H1 (cell line): ENCODE data around the gene GJB1. TPM values are rescaled to one million over a fixed set of nuclear protein-coding genes. Genes with fewer than 3 reads are reported as not detected.
A peak's percentile ranks its signal among the peaks of the same experiment; 100 is the strongest.

Source experiments
- CTCF ChIA-PET: fragments of 300-600 bp; sonication (Branson Sonifier 250); formaldehyde crosslinking; loops from one replicate; lab custom pipeline; 2021; ENCODE audit not compliant: partially characterized antibody; lab: Charles Lee
- POLR2A ChIA-PET: fragments of 300-600 bp; sonication (Branson Sonifier 250); formaldehyde crosslinking; loops from one replicate; lab custom pipeline; 2021; ENCODE audit warnings: inconsistent platforms; ENCODE audit not compliant: partially characterized antibody; lab: Charles Lee
- DNase-seq, 2 experiments: peaks; one replicate each; pipeline versions ENCODE4 v3.0.0 to v3.0.0-alpha.2; 2010 to 2022; ENCODE audit warnings: low spot score in 2 of 2, low read depth in 1 of 2, mixed read lengths in 1 of 2
- FAIRE-seq: peaks from 2 replicates; lab custom pipeline; 2011; peaks lifted over from hg19 to GRCh38; lab: Jason Lieb, UNC
- H2AFZ ChIP-seq: 2 replicates; pipeline ENCODE4 v1.8.1; 2012; ENCODE audit warnings: low read length, inconsistent platforms
- H2AK5ac ChIP-seq: 2 replicates; pipeline ENCODE4 v1.6.1; 2013; ENCODE audit warnings: low read depth, low read length
- H2BK120ac ChIP-seq: replicated peaks from 2 replicates; pipeline ENCODE3; 2013; ENCODE audit warnings: low read depth, low read length, inconsistent platforms
- H2BK12ac ChIP-seq: 2 replicates; pipeline ENCODE4 v1.6.1; 2013; ENCODE audit warnings: low read depth, low read length
- H2BK15ac ChIP-seq: 2 replicates; pipeline ENCODE4 v1.6.1; 2013; ENCODE audit warnings: low read length
- H2BK20ac ChIP-seq: 2 replicates; pipeline ENCODE4 v1.6.1; 2013; ENCODE audit warnings: low read length
- H2BK5ac ChIP-seq: 2 replicates; pipeline ENCODE4 v1.6.1; 2013; ENCODE audit warnings: low read depth, low read length
- H3K14ac ChIP-seq: 2 replicates; pipeline ENCODE4 v1.6.1; 2013; ENCODE audit warnings: inconsistent platforms; ENCODE audit not compliant: insufficient read length
- H3K18ac ChIP-seq: 2 replicates; pipeline ENCODE4 v1.6.1; 2013; ENCODE audit warnings: low read length; ENCODE audit errors: extremely low read depth
- H3K23ac ChIP-seq: 2 replicates; pipeline ENCODE4 v1.6.1; 2013; ENCODE audit warnings: inconsistent platforms; ENCODE audit not compliant: insufficient read length
- H3K23me2 ChIP-seq: 2 replicates; pipeline ENCODE4 v1.6.1; 2013; ENCODE audit warnings: low read depth, low read length
- H3K27ac ChIP-seq: 2 replicates; pipeline ENCODE4 v1.6.1; 2011; ENCODE audit warnings: low read depth, low read length, inconsistent platforms
- H3K27me3 ChIP-seq, 4 experiments: replicated peaks in 1 of 4; 1 replicate in 1 of 4; 2 replicates in 3 of 4; pipeline versions ENCODE4 v1.6.1 to v1.8.1; 2011 to 2013; ENCODE audit warnings: low read length in 3 of 4, mild to moderate bottlenecking in 3 of 4, inconsistent platforms in 2 of 4, mixed read lengths in 2 of 4, moderate library complexity in 1 of 4; ENCODE audit not compliant: control insufficient read depth in 3 of 4, insufficient read depth in 3 of 4; ENCODE audit errors: extremely low read depth in 1 of 4
- H3K36me3 ChIP-seq, 4 experiments: 2 replicates each; pipeline versions ENCODE4 v1.6.1 to v1.8.1; 2011 to 2013; ENCODE audit warnings: mild to moderate bottlenecking in 4 of 4, low read length in 3 of 4, moderate library complexity in 2 of 4, control low read depth in 1 of 4, inconsistent platforms in 1 of 4; ENCODE audit not compliant: insufficient read depth in 4 of 4, control insufficient read depth in 2 of 4
- H3K4ac ChIP-seq: replicated peaks from 2 replicates; pipeline ENCODE3; 2013; ENCODE audit warnings: low read length, low read depth, mixed read lengths, inconsistent platforms; ENCODE audit not compliant: insufficient read length
- H3K4me1 ChIP-seq, 4 experiments: replicated peaks in 1 of 4; 1 replicate in 1 of 4; 2 replicates in 3 of 4; pipeline versions ENCODE4 v1.6.1 to v1.8.1; 2011 to 2013; ENCODE audit warnings: low read length in 3 of 4, inconsistent platforms in 2 of 4, mixed read lengths in 1 of 4; ENCODE audit not compliant: insufficient read depth in 4 of 4, control insufficient read depth in 3 of 4
- H3K4me2 ChIP-seq, 2 experiments: 2 replicates each; pipeline versions ENCODE4 v1.6.1 to v1.8.1; 2011 to 2013; ENCODE audit warnings: low read depth in 2 of 2, low read length in 2 of 2, control low read depth in 1 of 2, inconsistent platforms in 1 of 2, mild to moderate bottlenecking in 1 of 2; ENCODE audit not compliant: insufficient read depth in 1 of 2
- H3K4me3 ChIP-seq, 4 experiments: fragments of 200-600, 300-600 bp in 1 of 4; sonication (generic), shearing (Covaris generic), sonication (Bioruptor Twin) in 1 of 4; 2 replicates each; pipeline versions ENCODE4 v1.5.1 to v1.8.1; 2011 to 2016; ENCODE audit warnings: low read length in 4 of 4, low read depth in 3 of 4, control low read depth in 2 of 4, inconsistent platforms in 2 of 4, mild to moderate bottlenecking in 2 of 4, mixed read lengths in 1 of 4, moderate library complexity in 1 of 4; ENCODE audit not compliant: insufficient read depth in 2 of 4; ENCODE audit errors: extremely low read depth in 1 of 4
- H3K56ac ChIP-seq: replicated peaks from 2 replicates; pipeline ENCODE3; 2013; ENCODE audit warnings: low read depth, mild to moderate bottlenecking, mixed read lengths, low read length, inconsistent platforms; ENCODE audit not compliant: insufficient read length
- H3K79me1 ChIP-seq: 2 replicates; pipeline ENCODE4 v1.6.1; 2013; ENCODE audit warnings: low read depth, low read length, control low read depth
- H3K79me2 ChIP-seq, 2 experiments: 2 replicates each; pipeline versions ENCODE4 v1.6.1 to v1.8.1; 2012 to 2013; ENCODE audit warnings: low read length in 2 of 2, mild to moderate bottlenecking in 2 of 2, inconsistent platforms in 1 of 2; ENCODE audit not compliant: insufficient read depth in 2 of 2, control insufficient read depth in 1 of 2
- H3K9ac ChIP-seq, 4 experiments: replicated peaks in 1 of 4; 1 replicate in 1 of 4; 2 replicates in 3 of 4; pipeline versions ENCODE4 v1.6.1 to v1.8.1; 2011 to 2013; ENCODE audit warnings: low read depth in 3 of 4, low read length in 3 of 4, control low read depth in 2 of 4, mild to moderate bottlenecking in 2 of 4, moderate library complexity in 2 of 4, inconsistent platforms in 1 of 4; ENCODE audit errors: extremely low read depth in 1 of 4
- H3K9me3 ChIP-seq, 2 experiments: 2 replicates each; pipeline versions ENCODE4 v1.6.1 to v1.8.1; 2012 to 2013; ENCODE audit warnings: mild to moderate bottlenecking in 2 of 2, moderate library complexity in 2 of 2, control low read depth in 1 of 2, inconsistent platforms in 1 of 2, low read depth in 1 of 2, low read length in 1 of 2, mixed read lengths in 1 of 2; ENCODE audit not compliant: insufficient read depth in 2 of 2
- H4K20me1 ChIP-seq, 2 experiments: replicated peaks in 1 of 2; 2 replicates each; pipeline versions ENCODE3 to v1.8.1; 2011 to 2013; ENCODE audit warnings: inconsistent platforms in 2 of 2, low read length in 2 of 2, mild to moderate bottlenecking in 1 of 2; ENCODE audit not compliant: insufficient read depth in 2 of 2, control insufficient read depth in 1 of 2
- H4K5ac ChIP-seq: 2 replicates; pipeline ENCODE4 v1.6.1; 2013; ENCODE audit warnings: low read length, low read depth, mixed read lengths, inconsistent platforms; ENCODE audit not compliant: insufficient read length
- H4K8ac ChIP-seq: 2 replicates; pipeline ENCODE4 v1.8.0; 2013; ENCODE audit warnings: mild to moderate bottlenecking, moderate library complexity, low read length, inconsistent platforms; ENCODE audit not compliant: insufficient read depth; ENCODE audit errors: extremely low read depth
- H4K91ac ChIP-seq: replicated peaks from 2 replicates; pipeline ENCODE3; 2013; ENCODE audit warnings: low read length, mixed read lengths, inconsistent platforms; ENCODE audit not compliant: insufficient read length
- CEBPB ChIP-seq: IDR thresholded peaks from 2 replicates; pipeline ENCODE4 v1.6.1; 2012; ENCODE audit warnings: low read depth, low read length
- CTBP2 ChIP-seq: IDR thresholded peaks from 2 replicates; pipeline ENCODE4 v1.7.0; 2011; ENCODE audit warnings: borderline replicate concordance, mild to moderate bottlenecking, moderate library complexity, mixed read lengths, low read length; ENCODE audit not compliant: insufficient read depth, insufficient read length
- HDAC2 ChIP-seq, 2 experiments: fragments of 300-600 bp in 1 of 2; sonication (generic) in 1 of 2; IDR thresholded peaks; 2 replicates each; pipeline ENCODE4 v1.6.1; 2011 to 2012; ENCODE audit warnings: low read depth in 2 of 2, low read length in 2 of 2, mild to moderate bottlenecking in 2 of 2, moderate library complexity in 2 of 2, borderline replicate concordance in 1 of 2, inconsistent platforms in 1 of 2
- SIX5 ChIP-seq: IDR thresholded peaks from 2 replicates; pipeline ENCODE4 v1.6.1; 2011; ENCODE audit warnings: mild to moderate bottlenecking, low read depth, low read length
- TAF1 ChIP-seq: IDR thresholded peaks from 2 replicates; pipeline ENCODE4 v1.6.1; 2011; ENCODE audit warnings: mild to moderate bottlenecking, low read depth, low read length
- TAF7 ChIP-seq: optimal IDR thresholded peaks from 2 replicates; pipeline ENCODE3; 2011; ENCODE audit warnings: low read depth, mild to moderate bottlenecking, inconsistent platforms, low read length, moderate library complexity, borderline replicate concordance
- WGBS, 2 experiments: shearing (Covaris generic) in 1 of 2; methylation state at CpG; one replicate each; pipeline versions ENCODE4 v1.1.6 to v1.1.7; 2013 to 2015; ENCODE audit warnings: low lambda C conversion rate in 2 of 2, mixed read lengths in 2 of 2, inconsistent platforms in 1 of 2, low coverage in 1 of 2, missing lambda C conversion rate in 1 of 2; ENCODE audit not compliant: insufficient replicate concordance in 2 of 2, insufficient coverage in 1 of 2, insufficient read length in 1 of 2; ENCODE audit errors: extremely low coverage in 1 of 2, missing lambda C conversion rate in 1 of 2; 5-methylcytosine and 5-hydroxymethylcytosine counted together
- polyA plus RNA-seq, 7 experiments: library from polyadenylated mRNA; depleted of rRNA in 3 of 7; stranded (reverse) in 5 of 7; unstranded in 2 of 7; fragments of >200 nt in 5 of 7; fragments of 200-250 nt in 2 of 7; gene quantifications; 1 replicate in 5 of 7; 2 replicates in 1 of 7; 4 replicates in 1 of 7; pipeline versions ENCODE4 v1.2.1 to v1.2.3, GENCODE V29; 2011 to 2013; ENCODE audit warnings: missing spikeins in 2 of 7, mixed read lengths in 2 of 7
- total RNA-seq: library from RNA; stranded (reverse); fragmentation: NEBNext Ultra II Directional; extraction: Animal tissue kit (Norgen Biotek cat#: 25700); gene quantifications from 2 replicates; pipeline ENCODE4 v1.2.1, GENCODE V29; 2021
- TF ChIP-seq, protein P1 (sequence below): IDR thresholded peaks from 2 replicates; pipeline ENCODE4 v1.6.1; 2012; ENCODE audit warnings: inconsistent platforms

The GJB1 gene
- total and polyA plus RNA-seq, 2 of the 8 experiments (the other 6 are each of a cell fraction or from before 2014, with no cell fraction given) = 0.14 TPM; not detected in 1

DNA sequence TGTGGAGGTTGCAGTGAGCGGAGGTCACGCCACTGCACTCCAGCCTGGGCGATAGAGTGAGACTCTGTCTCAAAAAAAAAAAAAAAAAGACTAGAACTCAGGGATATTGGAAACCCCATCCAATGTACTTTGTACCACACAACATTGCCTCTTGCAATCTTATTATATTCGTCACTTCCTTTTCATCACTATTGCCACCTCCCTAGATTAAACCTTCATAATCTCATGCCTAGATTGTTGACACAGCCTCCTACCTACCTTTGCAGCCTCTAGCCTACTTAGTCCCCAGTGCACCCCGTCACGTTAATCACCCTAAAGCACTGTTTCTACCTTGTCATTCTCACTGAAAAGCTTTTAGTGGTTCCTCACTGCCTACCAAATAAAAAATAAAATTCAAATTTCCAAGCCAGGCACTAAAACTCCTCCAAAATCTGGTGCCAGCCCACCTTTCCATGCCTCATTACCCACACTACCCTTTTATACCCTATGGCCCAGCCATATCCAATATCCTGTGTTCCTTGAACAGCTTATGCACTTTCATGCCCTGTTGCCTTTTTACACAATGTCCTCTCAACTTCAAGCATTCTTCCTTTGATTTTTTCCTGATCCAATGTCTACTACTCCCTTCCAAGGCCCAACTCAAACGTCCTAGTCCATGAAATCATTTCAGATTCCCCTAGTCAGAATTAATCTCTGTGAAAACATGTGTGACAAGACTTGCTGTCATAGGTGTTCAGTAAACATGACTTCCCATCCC, 23.6 kb upstream of the GJB1 start:
- no peak overlapping the region for H3K4ac ChIP-seq
- H3K56ac ChIP-seq = no peak overlapping the region
- no peak overlapping the region for H2BK12ac ChIP-seq
- no peak overlapping the region for H4K8ac ChIP-seq
- H3K14ac ChIP-seq = no peak overlapping the region
- H4K91ac ChIP-seq = no peak overlapping the region
- H2BK20ac ChIP-seq = no peak overlapping the region
- H3K9me3 ChIP-seq = no peaks in the 10 kb centered on the region
- peaks cover 0 to 4% (median 0%) of the 10 kb centered on the region in 4 experiments; a peak in 2 of 7 replicates for H3K4me1 ChIP-seq
- TF ChIP-seq, protein P1, sequence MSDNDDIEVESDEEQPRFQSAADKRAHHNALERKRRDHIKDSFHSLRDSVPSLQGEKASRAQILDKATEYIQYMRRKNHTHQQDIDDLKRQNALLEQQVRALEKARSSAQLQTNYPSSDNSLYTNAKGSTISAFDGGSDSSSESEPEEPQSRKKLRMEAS = no peak
- TF ChIP-seq TAF1 (no peak), SIX5 (no peak), TAF7 (no peak), CTBP2 (no peak), HDAC2 (IDR thresholded peaks at IDR 0.05; ENCODE audit: borderline replicate concordance in 1 of 2, low read depth in 2 of 2, low read length in 2 of 2) (no peak), CEBPB (no peak)
- TF ChIP-seq, all 59 proteins: peak for 0
- H2BK15ac ChIP-seq = no peak overlapping the region
- H2BK5ac ChIP-seq = no peak overlapping the region
- H3K79me1 ChIP-seq = no peaks in the 10 kb centered on the region
- no peak overlapping the region for H4K5ac ChIP-seq
- no peak overlapping the region for H3K27ac ChIP-seq
- no peaks in the 10 kb centered on the region for H4K20me1 ChIP-seq
- no peak overlapping the region for H2BK120ac ChIP-seq
- FAIRE-seq (peak; percentile 48), DNase-seq (no peak)
- no peak overlapping the region for H3K4me2 ChIP-seq
- WGBS, 2 experiments = 84 to 100% methylated on average over 1 to 4 of the region's 7 CpGs
- H3K23ac ChIP-seq = no peak overlapping the region
- no peak overlapping the region for H3K9ac ChIP-seq
- CTCF ChIA-PET = no interaction called here
- POLR2A ChIA-PET = no interaction called here
- H2AK5ac ChIP-seq = no peak overlapping the region
- no peak overlapping the region for H3K4me3 ChIP-seq
- H3K18ac ChIP-seq = no peak overlapping the region
- no peaks in the 10 kb centered on the region for H3K23me2 ChIP-seq
- H3K36me3 ChIP-seq = no peaks in the 10 kb centered on the region
- H3K27me3 ChIP-seq = no peaks in the 10 kb centered on the region
- H3K79me2 ChIP-seq = no peaks in the 10 kb centered on the region
- no peak overlapping the region for H2AFZ ChIP-seq
